Parathyroid adenoma (tissue), 2 donors: ENCODE results near the gene TRIM67.

Experiments
- H2AFZ ChIP-seq: fragments of 300-600 bp; sonication (generic); one replicate; pipeline ENCODE4 v1.7.0; 2017; ENCODE audit warnings: antibody characterized with exemption, mild to moderate bottlenecking
- H3K27ac ChIP-seq: fragments of 300-600 bp; sonication (generic); one replicate; pipeline ENCODE4 v1.7.0; 2017
- H3K27me3 ChIP-seq: fragments of 300-600 bp; sonication (generic); one replicate; pipeline ENCODE4 v1.7.0; 2017; ENCODE audit warnings: low read length; ENCODE audit not compliant: control insufficient read depth, insufficient read depth
- H3K36me3 ChIP-seq: fragments of 300-600 bp; sonication (generic); one replicate; pipeline ENCODE4 v1.7.0; 2017; ENCODE audit warnings: low read length; ENCODE audit not compliant: control insufficient read depth, insufficient read depth
- H3K4me1 ChIP-seq: fragments of 300-600 bp; sonication (generic); one replicate; pipeline ENCODE4 v1.7.0; 2017; ENCODE audit warnings: control low read depth
- H3K4me2 ChIP-seq: fragments of 300-600 bp; sonication (generic); one replicate; pipeline ENCODE4 v1.7.0; 2017; ENCODE audit warnings: low read length
- H3K4me3 ChIP-seq: fragments of 300-600 bp; sonication (generic); one replicate; pipeline ENCODE4 v1.7.0; 2017; ENCODE audit warnings: low read depth, low read length
- H3K79me2 ChIP-seq: fragments of 300-600 bp; sonication (generic); one replicate; pipeline ENCODE4 v1.7.0; 2017; ENCODE audit warnings: control low read depth
- H3K9ac ChIP-seq: fragments of 300-600 bp; sonication (generic); one replicate; pipeline ENCODE4 v1.7.0; 2017; ENCODE audit warnings: mild to moderate bottlenecking
- H3K9me3 ChIP-seq: fragments of 300-600 bp; sonication (generic); one replicate; pipeline ENCODE4 v1.7.0; 2017; ENCODE audit warnings: low read length; ENCODE audit not compliant: control insufficient read depth
- CTCF ChIP-seq: fragments of 300-600 bp; sonication (generic); IDR thresholded peaks from one replicate; pipeline ENCODE4 v1.7.0; 2017; ENCODE audit warnings: antibody characterized with exemption, mild to moderate bottlenecking
- donor health status: primary hyperparathyroidism.

TRIM67 gene

DNA sequence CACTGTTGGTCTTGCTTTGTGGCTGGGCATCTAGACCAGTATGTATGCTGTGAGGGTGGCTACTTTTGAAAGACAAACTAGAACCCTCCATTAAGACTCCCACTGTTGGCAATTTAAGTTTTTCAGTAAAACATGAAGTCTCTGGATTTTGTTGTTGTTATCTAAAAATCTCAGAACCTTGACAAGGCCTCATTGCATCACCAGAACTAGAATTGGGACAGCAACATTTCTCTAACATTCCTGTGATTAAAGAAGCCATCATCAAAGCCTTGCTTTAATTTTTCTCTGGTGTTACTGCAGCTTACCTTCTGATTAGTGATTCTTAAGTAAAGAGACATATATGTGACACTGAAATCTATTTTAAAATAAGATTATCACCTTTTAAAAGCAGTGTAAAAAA, 4.5 kb downstream of the TRIM67 start:
- H3K27ac ChIP-seq, result peak overlapping the region; percentile 61
- TF ChIP-seq CTCF, result no peak
- H3K79me2 ChIP-seq, result no peaks in the 10 kb centered on the region
- H3K27me3 ChIP-seq, result no peaks in the 10 kb centered on the region
- H3K4me1 ChIP-seq, result peaks cover 8% of the 10 kb centered on the region
- no peak overlapping the region for H3K9ac ChIP-seq
- H2AFZ ChIP-seq, result no peak overlapping the region
- no peaks in the 10 kb centered on the region for H3K36me3 ChIP-seq
- no peak overlapping the region for H3K4me3 ChIP-seq
- no peaks in the 10 kb centered on the region for H3K9me3 ChIP-seq
- no peak overlapping the region for H3K4me2 ChIP-seq

- H3K4me3 ChIP-seq, result no peak overlapping the region
- peaks cover 2% of the 10 kb centered on the region for H3K4me1 ChIP-seq
- H3K36me3 ChIP-seq, result no peaks in the 10 kb centered on the region
- no peak for TF ChIP-seq CTCF
- H3K4me2 ChIP-seq, result no peak overlapping the region
- no peaks in the 10 kb centered on the region for H3K79me2 ChIP-seq
- no peaks in the 10 kb centered on the region for H3K27me3 ChIP-seq
- no peak overlapping the region for H3K27ac ChIP-seq
- H2AFZ ChIP-seq, result no peak overlapping the region
- H3K9me3 ChIP-seq, result no peaks in the 10 kb centered on the region
- no peak overlapping the region for H3K9ac ChIP-seq
Observed at GRCh38 chr1:231170875-231171274, 9.0 kb downstream of the TRIM67 start.

- H3K9ac ChIP-seq, result no peak overlapping the region
- H3K79me2 ChIP-seq, result no peaks in the 10 kb centered on the region
- no peaks in the 10 kb centered on the region for H3K36me3 ChIP-seq
- H3K4me2 ChIP-seq, result no peak overlapping the region
- H3K27me3 ChIP-seq, result no peaks in the 10 kb centered on the region
- no peak for TF ChIP-seq CTCF
- H2AFZ ChIP-seq, result no peak overlapping the region
- H3K27ac ChIP-seq, result no peak overlapping the region
- H3K4me3 ChIP-seq, result no peak overlapping the region
- H3K9me3 ChIP-seq, result no peaks in the 10 kb centered on the region
- H3K4me1 ChIP-seq, result no peaks in the 10 kb centered on the region
Observed at GRCh38 chr1:231171623-231172197, 9.9 kb downstream of the TRIM67 start.

DNA sequence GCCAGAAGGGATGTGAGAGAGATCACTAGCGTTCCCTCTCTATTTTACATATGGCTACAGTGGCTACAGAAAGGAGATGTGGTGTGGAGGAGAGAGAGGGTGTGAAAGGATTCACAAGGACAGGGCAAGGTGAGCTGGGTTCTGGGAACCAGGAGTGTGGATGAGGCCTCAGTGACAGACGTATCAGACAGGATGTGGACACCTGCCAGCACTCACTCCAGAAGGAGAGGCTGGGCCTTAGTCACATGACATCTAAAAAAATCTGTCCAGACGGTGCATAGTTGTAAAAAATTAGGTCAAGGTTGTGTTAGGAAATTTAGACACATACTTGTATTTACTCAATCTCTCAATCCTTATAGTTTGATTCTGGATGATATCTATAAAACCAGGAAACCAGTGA, 10.6 kb downstream of the TRIM67 start:
- H3K9me3 ChIP-seq, result no peaks in the 10 kb centered on the region
- H3K27me3 ChIP-seq, result no peaks in the 10 kb centered on the region
- H3K36me3 ChIP-seq, result no peaks in the 10 kb centered on the region
- H3K4me1 ChIP-seq, result no peaks in the 10 kb centered on the region
- no peak for TF ChIP-seq CTCF
- no peaks in the 10 kb centered on the region for H3K79me2 ChIP-seq
- H3K27ac ChIP-seq, result no peak overlapping the region
- H3K9ac ChIP-seq, result no peak overlapping the region
- no peak overlapping the region for H2AFZ ChIP-seq
- no peak overlapping the region for H3K4me2 ChIP-seq
- H3K4me3 ChIP-seq, result no peak overlapping the region

GRCh38 chr1:231176421-231176820, 14.6 kb downstream of the TRIM67 start:
- Histone ChIP-seq H3K9me3 (no peaks in the 10 kb centered on the region), H3K4me3 (no peak overlapping the region), H3K27me3 (no peaks in the 10 kb centered on the region), H3K27ac (no peak overlapping the region), H3K4me2 (no peak overlapping the region), H3K4me1 (no peaks in the 10 kb centered on the region), H3K36me3 (no peaks in the 10 kb centered on the region), H3K79me2 (no peaks in the 10 kb centered on the region), H3K9ac (no peak overlapping the region), H2AFZ (no peak overlapping the region)
- no peak for TF ChIP-seq CTCF
